ENCODE data around the gene EEF1A1.
"Not testable (repeated sequence)": the region's sequence is repeated elsewhere in the genome, so short reads cannot be mapped to it uniquely, and the experiment has no call there.

- not testable (repeated sequence) for TF ChIP-seq CTCF, POLR2A, POLR2AphosphoS5 (IDR thresholded peaks at IDR 0.05)
Measured at GRCh38 chr6:73555380-73555949, 34.6 kb upstream of the EEF1A1 start.

All from transverse colon (tissue), 4 donors.